T-cell (primary cell): ENCODE measurements around the gene SNRPB2. TPM values are rescaled to one million over a fixed set of nuclear protein-coding genes. Genes with fewer than 3 reads are reported as not detected.
A peak's percentile ranks its signal among the peaks of the same experiment; 100 is the strongest.

Experiments used
- ATAC-seq, 4 experiments: fragments of 200-7000 bp in 3 of 4; fragments of 150-1000 bp in 1 of 4; cut with Tn5 transposase; replicated peaks in 1 of 4; 1 replicate in 3 of 4; 2 replicates in 1 of 4; pipeline ENCODE4 v1.10.0; 2021; ENCODE audit warnings: moderate library complexity in 3 of 4, mild to moderate bottlenecking in 2 of 4, moderate number of reproducible peaks in 1 of 4
- CTCF ChIA-PET, 2 donors: fragments of 300-600 bp; sonication (Branson Sonifier 250); formaldehyde crosslinking; loops; one replicate each; lab custom pipeline; 2022; ENCODE audit warnings: antibody characterized with exemption in 2 of 2; lab: Charles Lee
- POLR2A ChIA-PET, 2 donors: fragments of 300-600 bp; sonication (Branson Sonifier 250); formaldehyde crosslinking; loops; one replicate each; lab custom pipeline; 2022; ENCODE audit warnings: antibody characterized with exemption in 2 of 2; lab: Charles Lee
- DNase-seq, 35 experiments: peaks; one replicate each; pipeline versions ENCODE4 v3.0.0 to v3.0.0-alpha.2; 2013 to 2023
- H3K27ac ChIP-seq: one replicate; pipeline ENCODE4 v1.5.1; 2013; ENCODE audit warnings: low read length
- H3K27me3 ChIP-seq, 2 experiments: replicated peaks in 1 of 2; 1 replicate in 1 of 2; 2 replicates in 1 of 2; pipeline versions ENCODE4 v1.6.1 to v1.7.0; 2013; ENCODE audit warnings: low read length in 1 of 2, mixed read lengths in 1 of 2; ENCODE audit not compliant: control insufficient read depth in 2 of 2, insufficient read depth in 2 of 2; ENCODE audit errors: extremely low read depth in 1 of 2
- H3K36me3 ChIP-seq, 2 donors: 1 replicate in 1 of 2; 2 replicates in 1 of 2; pipeline versions ENCODE4 v1.6.1 to v1.7.0; 2013; ENCODE audit warnings: low read length in 1 of 2; ENCODE audit not compliant: control insufficient read depth in 2 of 2, insufficient read depth in 1 of 2; ENCODE audit errors: extremely low read depth in 1 of 2
- H3K4me1 ChIP-seq, 2 experiments: 1 replicate in 1 of 2; 2 replicates in 1 of 2; pipeline versions ENCODE4 v1.6.1 to v1.7.0; 2013; ENCODE audit warnings: low read length in 2 of 2, mixed read lengths in 1 of 2; ENCODE audit not compliant: insufficient read depth in 2 of 2, control insufficient read depth in 1 of 2; ENCODE audit errors: extremely low read depth in 1 of 2
- H3K4me3 ChIP-seq, 2 donors: 1 replicate in 1 of 2; 2 replicates in 1 of 2; pipeline versions ENCODE4 v1.5.1 to v1.7.0; 2013; ENCODE audit warnings: mild to moderate bottlenecking in 2 of 2, low read length in 1 of 2, moderate library complexity in 1 of 2; ENCODE audit not compliant: control insufficient read depth in 1 of 2; ENCODE audit errors: extremely low read depth in 1 of 2
- H3K9me3 ChIP-seq: 2 replicates; pipeline ENCODE4 v1.7.0; 2013
- H3K27ac Mint-ChIP-seq, 2 donors: one replicate each; pipeline ENCODE4 v1.8.0; 2020 to 2021; ENCODE audit warnings: mild to moderate bottlenecking in 2 of 2, mixed read lengths in 2 of 2
- H3K27me3 Mint-ChIP-seq, 2 donors: one replicate each; pipeline ENCODE4 v1.8.0; 2021 to 2022; ENCODE audit warnings: mixed read lengths in 2 of 2
- H3K36me3 Mint-ChIP-seq: one replicate; pipeline ENCODE4 v1.8.0; 2021; ENCODE audit warnings: mixed read lengths
- H3K4me1 Mint-ChIP-seq, 3 donors: one replicate each; pipeline ENCODE4 v1.8.0; 2020 to 2022; ENCODE audit warnings: mixed read lengths in 3 of 3, mild to moderate bottlenecking in 1 of 3
- H3K4me3 Mint-ChIP-seq, 3 donors: one replicate each; pipeline ENCODE4 v1.8.0; 2020 to 2022; ENCODE audit warnings: mild to moderate bottlenecking in 3 of 3, mixed read lengths in 3 of 3, moderate library complexity in 3 of 3
- H3K9me3 Mint-ChIP-seq, 3 donors: one replicate each; pipeline ENCODE4 v1.8.0; 2020 to 2022; ENCODE audit warnings: mixed read lengths in 3 of 3
- WGBS: methylation state at CpG from one replicate; pipeline ENCODE4 v1.1.5; 2013; ENCODE audit warnings: missing lambda C conversion rate; ENCODE audit not compliant: insufficient coverage; 5-methylcytosine and 5-hydroxymethylcytosine counted together
- total RNA-seq, 35 experiments: library from RNA in 6 of 35; stranded (reverse) in 6 of 35; fragments of 120-200 nt in 1 of 35; gene quantifications; one replicate each; pipeline versions ENCODE4 v1.2.1 to v1.2.4 and lab custom pipeline; 2013 to 2026

Gene SNRPB2
- total RNA-seq, 5 donors from 2014 or later (not counting 1 experiment from before 2014, with no cell fraction given) = 31.5 to 46.7 (median 45.5) TPM

- DNase-seq = no peak
- POLR2A ChIA-PET = no interaction called here
- no peak overlapping the region for H3K27ac Mint-ChIP-seq
These were observed 22.2 kb upstream of the SNRPB2 start for GRCh38 chr20:16707674-16708073.

GRCh38 chr20:16708602-16709001, 21.2 kb upstream of the SNRPB2 start:
- no peak overlapping the region for H3K27ac ChIP-seq
- H3K36me3 ChIP-seq = no peaks in the 10 kb centered on the region
- ChIA-PET CTCF (interaction anchor here in 1 of 2 donors (0.6 kb wide), 1 partner anchor 214 kb away, joined by 5 read pairs; no protein-coding TSS in a partner anchor), POLR2A (no interaction called here)
- Mint-ChIP-seq H3K27me3 (peaks cover 8 to 12% of the 10 kb centered on the region in 2 donors), H3K4me1 (peaks cover 39 to 41% (median 40%) of the 10 kb centered on the region in 3 donors), H3K4me3 (peak overlapping the region in 2 of 3 donors; percentile 13 to 69), H3K27ac (peak overlapping the region; percentile 67 to 69), H3K9me3 (peaks cover 0 to 7% (median 0%) of the 10 kb centered on the region in 3 donors), H3K36me3 (peaks cover 6% of the 10 kb centered on the region)
- no peaks in the 10 kb centered on the region for H3K9me3 ChIP-seq
- H3K27me3 ChIP-seq = peaks cover 2 to 4% of the 10 kb centered on the region in 2 experiments
- H3K4me3 ChIP-seq = no peak overlapping the region
- DNase-seq = no peak
- ATAC-seq = peak in 2 of 4 experiments; percentile 23 to 59
- peaks cover 20 to 22% of the 10 kb centered on the region in 2 experiments for H3K4me1 ChIP-seq

More at GRCh38 chr20:16707674-16708073, 22.2 kb upstream of the SNRPB2 start:
- WGBS = 100% methylated on average over 2 of the region's 3 CpGs
- peaks cover 8% of the 10 kb centered on the region in 2 donors for H3K27me3 Mint-ChIP-seq
- H3K4me1 Mint-ChIP-seq = peaks cover 39 to 41% (median 40%) of the 10 kb centered on the region in 3 donors
- no peak overlapping the region for H3K4me3 ChIP-seq
- no peak for ATAC-seq
- H3K4me3 Mint-ChIP-seq = peak overlapping the region in 1 of 3 donors; percentile 69
- no peak overlapping the region for H3K27ac ChIP-seq
- H3K36me3 Mint-ChIP-seq = peaks cover 6% of the 10 kb centered on the region
- H3K27me3 ChIP-seq = peaks cover 2 to 4% of the 10 kb centered on the region in 2 experiments
- CTCF ChIA-PET = no interaction called here
- no peaks in the 10 kb centered on the region for H3K9me3 ChIP-seq
- peaks cover 0 to 7% (median 0%) of the 10 kb centered on the region in 3 donors for H3K9me3 Mint-ChIP-seq
- peaks cover 20 to 22% of the 10 kb centered on the region in 2 experiments for H3K4me1 ChIP-seq
- no peaks in the 10 kb centered on the region for H3K36me3 ChIP-seq

DNA sequence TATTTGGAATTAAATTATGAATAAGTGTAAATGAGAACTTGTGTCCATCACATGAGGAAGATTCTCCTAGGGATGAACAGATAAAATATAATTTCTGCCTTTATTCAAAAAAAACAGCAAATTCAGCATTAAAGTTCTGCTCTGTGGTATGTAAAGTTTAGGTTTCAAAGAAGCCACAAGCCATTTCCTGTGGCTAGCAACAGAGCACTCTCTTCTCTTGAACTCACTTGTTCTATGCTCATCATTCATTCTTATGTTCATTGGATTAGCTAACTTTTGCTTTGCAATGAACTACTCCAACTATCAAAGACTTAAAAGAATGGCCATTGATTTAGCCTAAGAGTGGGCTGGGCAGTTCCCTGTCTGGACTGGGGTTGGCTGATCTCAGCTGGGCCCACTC, 20.8 kb upstream of the SNRPB2 start:
- ATAC-seq (peak; percentile 80 to 97 (median 92)), DNase-seq (peak in 4 of 35 experiments; percentile 4 to 55 (median 12))
- peaks cover 6% of the 10 kb centered on the region for H3K36me3 Mint-ChIP-seq
- no peaks in the 10 kb centered on the region for H3K36me3 ChIP-seq
- ChIA-PET POLR2A (interaction anchor here in 1 of 2 donors (0.7 kb wide), 1 partner anchor 874 kb away, joined by 3 read pairs; no protein-coding TSS in a partner anchor), CTCF (no interaction called here)
- H3K27me3 ChIP-seq = peaks cover 2 to 4% of the 10 kb centered on the region in 2 experiments
- peak overlapping the region in 2 of 3 donors; percentile 13 to 69 for H3K4me3 Mint-ChIP-seq
- H3K27me3 Mint-ChIP-seq = peaks cover 8 to 15% of the 10 kb centered on the region in 2 donors
- peaks cover 20 to 22% of the 10 kb centered on the region in 2 experiments for H3K4me1 ChIP-seq
- no peak overlapping the region for H3K4me3 ChIP-seq
- H3K9me3 ChIP-seq = no peaks in the 10 kb centered on the region
- peak overlapping the region in 1 of 2 donors; percentile 39 for H3K27ac Mint-ChIP-seq
- H3K4me1 Mint-ChIP-seq = peaks cover 39 to 41% (median 40%) of the 10 kb centered on the region in 3 donors
- H3K9me3 Mint-ChIP-seq = peaks cover 0 to 7% (median 0%) of the 10 kb centered on the region in 3 donors
- H3K27ac ChIP-seq = no peak overlapping the region

DNA sequence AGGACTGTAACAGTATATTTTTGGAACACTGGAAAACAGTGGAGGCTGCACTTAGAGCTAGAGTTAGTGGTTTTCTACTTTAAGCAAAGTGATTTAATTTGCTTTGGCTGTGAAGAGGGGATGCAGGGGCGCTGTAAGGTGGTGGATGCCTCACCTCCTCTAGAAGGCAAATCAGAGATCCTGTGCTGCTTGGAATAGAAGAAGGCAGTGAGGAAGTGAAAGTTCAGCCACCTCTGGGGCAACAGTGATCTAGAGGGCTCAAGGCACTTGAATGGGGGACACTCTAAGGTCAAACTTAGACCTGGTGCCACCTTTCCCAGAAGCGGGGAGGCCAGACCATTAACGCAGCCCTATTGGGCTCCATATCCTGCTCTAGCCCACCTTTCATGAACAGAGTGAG, 19.0 kb upstream of the SNRPB2 start:
- ATAC-seq (no peak), DNase-seq (no peak)
- Histone ChIP-seq H3K9me3 (no peaks in the 10 kb centered on the region), H3K27me3 (peaks cover 2 to 4% of the 10 kb centered on the region in 2 experiments), H3K27ac (no peak overlapping the region), H3K4me1 (peaks cover 20 to 22% of the 10 kb centered on the region in 2 experiments), H3K4me3 (no peak overlapping the region), H3K36me3 (no peaks in the 10 kb centered on the region)
- Mint-ChIP-seq H3K36me3 (no peaks in the 10 kb centered on the region), H3K27ac (no peak overlapping the region), H3K4me1 (peaks cover 39 to 41% (median 40%) of the 10 kb centered on the region in 3 donors), H3K9me3 (no peaks in the 10 kb centered on the region), H3K4me3 (no peak overlapping the region), H3K27me3 (peaks cover 9 to 23% of the 10 kb centered on the region in 2 donors)
- CTCF ChIA-PET = no interaction called here
- POLR2A ChIA-PET = interaction anchor here in 1 of 2 donors (0.6 kb wide), 1 partner anchor 28 kb away, joined by 10 read pairs; no protein-coding TSS in a partner anchor
- WGBS = 100% methylated on average over 3 of the region's 3 CpGs

- Mint-ChIP-seq H3K27me3 (peaks cover 12 to 28% of the 10 kb centered on the region in 2 donors), H3K9me3 (no peaks in the 10 kb centered on the region), H3K36me3 (no peaks in the 10 kb centered on the region), H3K4me1 (peaks cover 35 to 37% (median 36%) of the 10 kb centered on the region in 3 donors), H3K4me3 (no peak overlapping the region), H3K27ac (no peak overlapping the region)
- ATAC-seq = no peak
- Histone ChIP-seq H3K27me3 (peaks cover 2 to 3% of the 10 kb centered on the region in 2 experiments), H3K36me3 (no peaks in the 10 kb centered on the region), H3K4me3 (no peak overlapping the region), H3K27ac (no peak overlapping the region), H3K4me1 (peaks cover 20 to 22% of the 10 kb centered on the region in 2 experiments), H3K9me3 (no peaks in the 10 kb centered on the region)
- POLR2A ChIA-PET = no interaction called here
- DNase-seq = no peak
- CTCF ChIA-PET = no interaction called here
- no CpG with 5 or more reads among the region's 4 CpGs for WGBS
These were observed 18.1 kb upstream of the SNRPB2 start for GRCh38 chr20:16711661-16712258.

DNA sequence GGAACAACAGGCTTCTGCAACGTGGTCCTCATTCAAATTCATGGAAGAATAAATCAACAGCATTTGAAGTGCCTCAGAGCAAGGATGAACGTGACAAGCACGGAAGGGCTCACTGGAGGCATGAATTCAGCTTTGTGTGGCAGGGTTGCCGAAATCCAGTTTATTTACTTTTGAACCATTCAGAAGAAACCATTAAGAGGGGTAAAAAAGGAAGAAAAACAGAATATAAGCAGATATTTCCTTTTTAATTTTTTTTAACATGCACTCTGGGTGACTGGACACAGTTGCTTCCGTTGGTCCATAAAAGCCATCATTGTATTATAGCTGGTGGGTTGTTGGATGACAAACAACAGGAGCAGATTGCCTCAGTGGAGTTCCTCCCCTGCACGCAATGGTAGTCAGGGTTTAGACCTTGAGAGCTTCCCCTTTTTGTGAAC, 17.3 kb upstream of the SNRPB2 start:
- H3K4me3 Mint-ChIP-seq = no peak overlapping the region
- no peak for ATAC-seq
- H3K4me1 Mint-ChIP-seq = peaks cover 29 to 32% (median 32%) of the 10 kb centered on the region in 3 donors
- ChIA-PET POLR2A (no interaction called here), CTCF (no interaction called here)
- H3K9me3 Mint-ChIP-seq = no peaks in the 10 kb centered on the region
- no peak for DNase-seq
- Histone ChIP-seq H3K36me3 (no peaks in the 10 kb centered on the region), H3K4me3 (no peak overlapping the region), H3K27ac (no peak overlapping the region), H3K27me3 (peaks cover 2 to 3% of the 10 kb centered on the region in 2 experiments), H3K4me1 (peaks cover 20 to 21% of the 10 kb centered on the region in 2 experiments), H3K9me3 (no peaks in the 10 kb centered on the region)
- 80% methylated on average over 3 of the region's 6 CpGs for WGBS
- H3K27me3 Mint-ChIP-seq = peaks cover 12 to 28% of the 10 kb centered on the region in 2 donors
- no peaks in the 10 kb centered on the region for H3K36me3 Mint-ChIP-seq
- H3K27ac Mint-ChIP-seq = no peak overlapping the region
